ENCODE measurements around the gene SLC16A5.

- no peak for TF ChIP-seq POLR2AphosphoS5 (IDR thresholded peaks at IDR 0.05)
- no peak for TF ChIP-seq CTCF (IDR thresholded peaks at IDR 0.05)
Observed at GRCh38 chr17:75153780-75154194, 66.0 kb downstream of the SLC16A5 start.
